ENCODE measurements around the gene CNN2.

Gene CNN2

GRCh38 chr19:1070576-1070930 lies 44.1 kb downstream of the CNN2 start:
- H3K4me3 ChIP-seq (replicated peaks; ENCODE audit: low read depth, low read length): peak overlapping the region; percentile 31
- TF ChIP-seq CTCF (IDR thresholded peaks at IDR 0.05; ENCODE audit: low read depth, low read length, missing control alignments): peak; percentile 21
- DNase-seq (ENCODE audit: extremely low read depth, low read depth): no peak

GRCh38 chr19:1070931-1071791 lies 44.8 kb downstream of the CNN2 start:
- DNase-seq (ENCODE audit: extremely low read depth, low read depth): no peak
- TF ChIP-seq CTCF (IDR thresholded peaks at IDR 0.05; ENCODE audit: low read depth, low read length, missing control alignments): no peak
- peak overlapping the region; percentile 31 for H3K4me3 ChIP-seq (replicated peaks; ENCODE audit: low read depth, low read length)

- TF ChIP-seq CTCF (IDR thresholded peaks at IDR 0.05; ENCODE audit: low read depth, low read length, missing control alignments): no peak
- DNase-seq (ENCODE audit: extremely low read depth, low read depth): no peak
- no peak overlapping the region for H3K4me3 ChIP-seq (replicated peaks; ENCODE audit: low read depth, low read length)
These were observed 46.1 kb downstream of the CNN2 start for GRCh38 chr19:1072371-1073015.

- DNase-seq (ENCODE audit: extremely low read depth, low read depth): no peak
- no peak for TF ChIP-seq CTCF (IDR thresholded peaks at IDR 0.05; ENCODE audit: low read depth, low read length, missing control alignments)
These were observed 46.9 kb downstream of the CNN2 start for GRCh38 chr19:1073063-1073955.

GRCh38 chr19:1073956-1074517 lies 47.6 kb downstream of the CNN2 start:
- no peak for TF ChIP-seq CTCF (IDR thresholded peaks at IDR 0.05; ENCODE audit: low read depth, low read length, missing control alignments)
- DNase-seq (ENCODE audit: extremely low read depth, low read depth): no peak
- H3K4me3 ChIP-seq (replicated peaks; ENCODE audit: low read depth, low read length): no peak overlapping the region

More at GRCh38 chr19:1073063-1073955, 46.9 kb downstream of the CNN2 start:
- H3K4me3 ChIP-seq (replicated peaks; ENCODE audit: low read depth, low read length): no peak overlapping the region

GRCh38 chr19:1074544-1075283 lies 48.3 kb downstream of the CNN2 start:
- H3K4me3 ChIP-seq (replicated peaks; ENCODE audit: low read depth, low read length): no peak overlapping the region
- DNase-seq (ENCODE audit: extremely low read depth, low read depth): no peak
- TF ChIP-seq CTCF (IDR thresholded peaks at IDR 0.05; ENCODE audit: low read depth, low read length, missing control alignments): no peak
